ENCODE results near the gene ZBTB49.

The ZBTB49 gene

GRCh38 chr4:4299006-4299405, 9.0 kb downstream of the ZBTB49 start:
- DNase-seq (ENCODE audit: low read depth) = no peak
- no peak overlapping the region for H3K4me3 ChIP-seq (ENCODE audit: low read length)
- no peak for TF ChIP-seq CTCF (IDR thresholded peaks at IDR 0.05; ENCODE audit: insufficient read depth, low read depth, low read length, missing control alignments)

- H3K4me3 ChIP-seq (ENCODE audit: low read length) = no peak overlapping the region
- DNase-seq (ENCODE audit: low read depth) = no peak
- TF ChIP-seq CTCF (IDR thresholded peaks at IDR 0.05; ENCODE audit: insufficient read depth, low read depth, low read length, missing control alignments) = no peak
These were observed 11.9 kb downstream of the ZBTB49 start for GRCh38 chr4:4302001-4302400.

- no peak for TF ChIP-seq CTCF (IDR thresholded peaks at IDR 0.05; ENCODE audit: insufficient read depth, low read depth, low read length, missing control alignments)
- H3K4me3 ChIP-seq (ENCODE audit: low read length) = no peak overlapping the region
These were observed 12.4 kb downstream of the ZBTB49 start for GRCh38 chr4:4302416-4302815.

GRCh38 chr4:4306920-4307319, 16.9 kb downstream of the ZBTB49 start:
- no peak for DNase-seq (ENCODE audit: low read depth)
- TF ChIP-seq CTCF (IDR thresholded peaks at IDR 0.05; ENCODE audit: insufficient read depth, low read depth, low read length, missing control alignments) = no peak
- no peak overlapping the region for H3K4me3 ChIP-seq (ENCODE audit: low read length)

More at GRCh38 chr4:4302416-4302815, 12.4 kb downstream of the ZBTB49 start:
- peak; percentile 63 for DNase-seq (ENCODE audit: low read depth)

- no peak overlapping the region for H3K4me3 ChIP-seq (ENCODE audit: low read length)
- DNase-seq (ENCODE audit: low read depth) = peak; percentile 62
- TF ChIP-seq CTCF (IDR thresholded peaks at IDR 0.05; ENCODE audit: insufficient read depth, low read depth, low read length, missing control alignments) = no peak
These were observed 18.9 kb downstream of the ZBTB49 start for GRCh38 chr4:4308800-4309441.

GRCh38 chr4:4311193-4311592, 21.1 kb downstream of the ZBTB49 start:
- H3K4me3 ChIP-seq (ENCODE audit: low read length) = no peak overlapping the region
- no peak for DNase-seq (ENCODE audit: low read depth)
- no peak for TF ChIP-seq CTCF (IDR thresholded peaks at IDR 0.05; ENCODE audit: insufficient read depth, low read depth, low read length, missing control alignments)

Data from epithelial cell of esophagus (primary cell).